Astrocyte of the cerebellum (primary cell): ENCODE data around the gene FBH1.

ENCODE experiments used
- DNase-seq: peaks from one replicate; pipeline ENCODE4 v3.0.0-alpha.2; 2011; ENCODE audit warnings: low read depth
- H3K4me3 ChIP-seq: 2 replicates; pipeline ENCODE4 v1.5.1; 2011; ENCODE audit warnings: mild to moderate bottlenecking, low read depth, low read length, moderate library complexity
- in situ Hi-C: cut with HindIII; loops from 2 replicates; pipeline ENCODE4 v1.10.0; 2017; ENCODE audit warnings: low sequenced_read_pairs
- TF ChIP-seq, protein P1 (sequence below): IDR thresholded peaks from 2 replicates; pipeline ENCODE4 v1.5.1; 2012; ENCODE audit warnings: low read length, low read depth, moderate library complexity, mild to moderate bottlenecking; ENCODE audit errors: missing control alignments

The FBH1 gene

DNA sequence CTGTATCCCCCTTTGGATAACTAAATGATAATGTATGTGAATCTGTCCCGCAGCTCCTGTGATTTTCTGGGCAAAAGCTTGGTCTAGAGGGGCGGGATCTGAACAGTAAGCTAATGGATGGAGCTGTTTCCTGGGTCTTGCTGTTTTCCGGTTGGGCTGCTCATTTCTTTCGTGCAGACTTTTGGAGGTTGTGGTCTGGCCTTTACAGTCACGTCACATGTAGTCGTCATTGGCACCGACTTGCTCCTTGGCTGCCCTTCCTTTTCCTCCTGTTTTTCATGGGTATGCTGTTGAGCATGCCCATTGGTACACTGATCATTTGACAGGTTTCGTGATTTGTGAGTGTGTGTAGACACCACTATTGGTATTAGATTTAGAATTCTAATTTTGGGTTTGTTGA lies 2.0 kb downstream of the FBH1 start:
- TF ChIP-seq, protein P1, sequence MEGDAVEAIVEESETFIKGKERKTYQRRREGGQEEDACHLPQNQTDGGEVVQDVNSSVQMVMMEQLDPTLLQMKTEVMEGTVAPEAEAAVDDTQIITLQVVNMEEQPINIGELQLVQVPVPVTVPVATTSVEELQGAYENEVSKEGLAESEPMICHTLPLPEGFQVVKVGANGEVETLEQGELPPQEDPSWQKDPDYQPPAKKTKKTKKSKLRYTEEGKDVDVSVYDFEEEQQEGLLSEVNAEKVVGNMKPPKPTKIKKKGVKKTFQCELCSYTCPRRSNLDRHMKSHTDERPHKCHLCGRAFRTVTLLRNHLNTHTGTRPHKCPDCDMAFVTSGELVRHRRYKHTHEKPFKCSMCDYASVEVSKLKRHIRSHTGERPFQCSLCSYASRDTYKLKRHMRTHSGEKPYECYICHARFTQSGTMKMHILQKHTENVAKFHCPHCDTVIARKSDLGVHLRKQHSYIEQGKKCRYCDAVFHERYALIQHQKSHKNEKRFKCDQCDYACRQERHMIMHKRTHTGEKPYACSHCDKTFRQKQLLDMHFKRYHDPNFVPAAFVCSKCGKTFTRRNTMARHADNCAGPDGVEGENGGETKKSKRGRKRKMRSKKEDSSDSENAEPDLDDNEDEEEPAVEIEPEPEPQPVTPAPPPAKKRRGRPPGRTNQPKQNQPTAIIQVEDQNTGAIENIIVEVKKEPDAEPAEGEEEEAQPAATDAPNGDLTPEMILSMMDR = no peak
- in situ Hi-C loops = no loop called here
- H3K4me3 ChIP-seq = no peak overlapping the region
- no peak for DNase-seq

DNA sequence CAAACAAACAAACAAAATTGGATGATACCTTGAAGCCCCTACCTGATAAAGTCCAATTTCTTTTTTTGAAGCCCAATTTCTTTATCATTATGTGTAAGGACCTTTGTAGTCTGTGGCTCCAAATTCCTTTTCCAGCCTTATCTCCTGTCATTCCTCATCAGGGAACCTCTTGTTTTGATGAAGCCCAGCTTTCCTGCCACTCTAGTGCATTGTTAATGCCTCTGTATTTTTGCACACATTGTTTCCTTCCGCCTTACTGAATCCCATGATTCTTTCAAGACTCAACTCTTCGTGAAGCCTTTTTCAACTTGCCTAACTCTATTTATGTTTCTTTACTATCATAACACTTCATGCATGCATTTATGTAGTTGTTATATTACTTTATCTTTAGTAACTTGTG lies 3.3 kb downstream of the FBH1 start:
- no peak overlapping the region for H3K4me3 ChIP-seq
- TF ChIP-seq, protein P1 = no peak
- no peak for DNase-seq
- in situ Hi-C loops = no loop called here

DNA sequence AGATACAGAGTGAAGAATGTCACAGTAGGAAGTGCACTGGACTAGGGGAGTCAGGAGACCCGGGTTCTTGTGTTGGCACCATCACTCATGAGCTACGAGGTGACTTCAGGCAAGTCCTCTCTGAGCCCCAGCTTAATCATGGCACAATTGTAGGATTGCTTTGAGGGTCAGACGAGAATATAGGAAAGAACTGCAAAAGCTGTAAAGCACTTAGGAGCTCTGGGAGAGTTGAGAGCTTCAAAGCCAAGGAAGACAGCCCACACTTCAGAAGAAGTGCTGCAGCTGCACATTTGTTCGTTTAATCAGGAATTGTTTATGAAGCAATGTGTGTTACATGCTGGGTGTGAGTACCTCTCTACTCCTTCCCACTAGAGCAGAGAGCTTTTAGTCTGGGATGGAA lies 4.4 kb downstream of the FBH1 start:
- H3K4me3 ChIP-seq = no peak overlapping the region
- in situ Hi-C loops = no loop called here
- TF ChIP-seq, protein P1 = no peak
- DNase-seq = no peak

DNA sequence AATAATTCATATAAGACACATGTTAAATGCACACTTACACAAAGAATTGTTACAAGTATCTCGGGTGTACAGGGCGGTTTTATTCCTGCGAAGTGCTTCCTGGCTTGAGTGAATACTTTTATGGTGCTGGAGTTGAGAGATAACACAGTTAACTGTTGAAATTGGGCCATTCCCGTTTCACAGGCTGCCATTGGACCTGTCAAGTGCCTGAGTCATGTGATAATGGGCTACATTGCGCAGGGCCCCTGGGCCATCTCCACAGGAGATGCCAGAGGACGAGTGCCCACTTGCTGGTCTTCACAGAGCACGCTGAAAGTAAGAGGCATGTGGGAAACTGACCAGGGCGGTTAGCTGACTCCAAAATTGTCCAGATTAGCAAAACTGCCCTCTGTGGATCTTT lies 4.8 kb downstream of the FBH1 start:
- in situ Hi-C loops = no loop called here

DNA sequence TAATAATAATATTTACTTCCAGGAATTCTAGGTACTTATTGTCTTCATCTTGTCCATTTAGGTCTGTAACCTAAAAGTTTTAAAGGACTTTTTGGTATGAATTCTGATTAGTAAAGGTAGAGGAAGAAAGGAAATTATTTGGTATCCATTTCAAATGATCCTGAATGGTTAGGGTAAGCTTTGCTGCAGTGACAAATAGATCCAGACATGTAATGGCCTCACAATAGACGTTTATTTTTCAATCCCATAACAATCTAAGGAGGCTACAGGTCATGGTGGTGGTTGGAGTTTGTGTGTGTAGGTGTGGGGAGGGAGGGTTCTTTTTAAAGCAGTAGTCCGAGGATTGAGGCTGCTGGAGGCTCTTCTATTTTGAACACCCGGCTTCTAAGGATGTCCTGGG lies 5.3 kb downstream of the FBH1 start:
- TF ChIP-seq, protein P1 = no peak
- in situ Hi-C loops = no loop called here
- no peak for DNase-seq
- no peak overlapping the region for H3K4me3 ChIP-seq

More for the DNA sequence above, 4.8 kb downstream of the FBH1 start:
- no peak for DNase-seq
- no peak overlapping the region for H3K4me3 ChIP-seq
- TF ChIP-seq, protein P1 = no peak

DNA sequence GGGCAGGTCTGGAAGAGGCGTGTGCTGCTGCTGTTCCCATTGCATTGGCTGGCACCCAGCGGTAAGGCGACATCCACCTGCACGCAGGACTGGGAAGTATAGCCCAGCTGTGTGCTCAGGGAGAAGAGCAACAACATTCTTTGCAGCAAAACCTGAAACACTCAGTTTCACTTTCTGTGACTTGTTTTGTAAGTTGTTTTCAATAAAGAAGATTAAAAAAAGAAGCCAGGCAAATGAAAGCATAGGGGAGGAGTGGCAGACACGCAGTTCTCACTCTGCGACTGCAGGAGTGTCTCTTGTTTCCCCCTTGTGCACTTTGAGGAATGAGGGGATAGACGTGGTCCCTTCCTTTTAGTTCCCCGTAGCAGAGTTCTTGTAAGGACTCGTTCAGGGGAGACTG lies 5.8 kb downstream of the FBH1 start:
- no peak for DNase-seq
- TF ChIP-seq, protein P1 = no peak
- no peak overlapping the region for H3K4me3 ChIP-seq
- in situ Hi-C loops = no loop called here
